CD4-positive, alpha-beta T cell (primary cell): ENCODE data around the gene HIVEP1. TPM values are rescaled to one million over a fixed set of nuclear protein-coding genes. Genes with fewer than 3 reads are reported as not detected.

Experiments used
- ATAC-seq: fragments of 200-7000 bp; cut with Tn5 transposase; one replicate; pipeline ENCODE4 v1.10.0; 2022; ENCODE audit warnings: mild to moderate bottlenecking; ENCODE audit not compliant: poor library complexity
- CTCF ChIA-PET: fragments of 350-600 bp; sonication (Branson Sonifier 250); formaldehyde crosslinking; loops from one replicate; lab custom pipeline; 2021; ENCODE audit warnings: antibody characterized with exemption, inconsistent platforms; lab: Charles Lee
- POLR2A ChIA-PET: fragments of 350-600 bp; sonication (Branson Sonifier 250); formaldehyde crosslinking; loops from one replicate; lab custom pipeline; 2021; ENCODE audit warnings: antibody characterized with exemption, inconsistent platforms; lab: Charles Lee
- DNase-seq, 14 experiments: peaks; one replicate each; pipeline ENCODE4 v3.0.0-alpha.2; 2013 to 2020; ENCODE audit warnings: mixed read lengths in 2 of 14
- H3K27ac ChIP-seq, 2 donors: one replicate each; pipeline versions ENCODE4 v1.5.1 to v1.7.0; 2013; ENCODE audit warnings: low read length in 2 of 2, low read depth in 1 of 2, mild to moderate bottlenecking in 1 of 2
- H3K27me3 ChIP-seq, 2 experiments: 1 replicate in 1 of 2; 2 replicates in 1 of 2; pipeline versions ENCODE4 v1.6.1 to v1.7.0; 2013; ENCODE audit warnings: low read length in 2 of 2, control low read depth in 1 of 2, mild to moderate bottlenecking in 1 of 2, moderate library complexity in 1 of 2; ENCODE audit not compliant: insufficient read depth in 2 of 2, control insufficient read depth in 1 of 2
- H3K36me3 ChIP-seq: one replicate; pipeline ENCODE4 v1.6.1; 2013; ENCODE audit warnings: low read length, control low read depth; ENCODE audit not compliant: insufficient read depth
- H3K4me1 ChIP-seq: one replicate; pipeline ENCODE4 v1.6.1; 2013; ENCODE audit warnings: low read length, control low read depth; ENCODE audit not compliant: insufficient read depth
- H3K4me3 ChIP-seq: one replicate; pipeline ENCODE4 v1.5.1; 2013; ENCODE audit warnings: mild to moderate bottlenecking, low read length, moderate library complexity
- H3K9me3 ChIP-seq, 2 experiments: 1 replicate in 1 of 2; 2 replicates in 1 of 2; pipeline versions ENCODE4 v1.6.1 to v1.7.0; 2013; ENCODE audit warnings: low read length in 2 of 2, mild to moderate bottlenecking in 2 of 2, control low read depth in 1 of 2, moderate library complexity in 1 of 2; ENCODE audit not compliant: control insufficient read depth in 1 of 2, insufficient read depth in 1 of 2
- H3K27ac Mint-ChIP-seq: one replicate; pipeline ENCODE4 v1.8.0; 2020; ENCODE audit warnings: mixed read lengths
- H3K27me3 Mint-ChIP-seq: one replicate; pipeline ENCODE4 v1.8.0; 2021; ENCODE audit warnings: mixed read lengths
- H3K36me3 Mint-ChIP-seq: one replicate; pipeline ENCODE4 v1.8.0; 2021; ENCODE audit warnings: low read depth, mixed read lengths
- H3K4me1 Mint-ChIP-seq: one replicate; pipeline ENCODE4 v1.8.0; 2021; ENCODE audit warnings: low read depth, mixed read lengths
- H3K4me3 Mint-ChIP-seq: one replicate; pipeline ENCODE4 v1.8.0; 2020; ENCODE audit warnings: mild to moderate bottlenecking, mixed read lengths
- H3K9me3 Mint-ChIP-seq: one replicate; pipeline ENCODE4 v1.8.0; 2020; ENCODE audit warnings: mixed read lengths
- CTCF ChIP-seq: fragments of 200-600 bp; IDR thresholded peaks from one replicate; pipeline ENCODE4 v1.8.0; 2022; ENCODE audit warnings: antibody characterized with exemption, mild to moderate bottlenecking
- intact Hi-C, 2 experiments: fragments of 100-400 bp; cut with DNase I in 1 of 2; cut with micrococcal nuclease in 1 of 2; formaldehyde crosslinking; loops; one replicate each; pipeline versions ENCODE4 v1.15.1 to v1.9.0; 2023 to 2025; cut with DNase I, micrococcal nuclease
- total RNA-seq, 174 experiments: library from RNA in 2 of 174; stranded (reverse) in 2 of 174; gene quantifications; one replicate each; pipeline ENCODE4 v1.2.3 and lab custom pipeline; 2021 to 2026

HIVEP1 gene
- total RNA-seq, 2 experiments from 2014 or later: 76.3 to 78.8 TPM

GRCh38 chr6:12047792-12048432 lies 35.8 kb downstream of the HIVEP1 start:
- no peaks in the 10 kb centered on the region for H3K27me3 Mint-ChIP-seq
- ATAC-seq (no peak), DNase-seq (no peak)
- no peak overlapping the region for H3K4me3 Mint-ChIP-seq
- Histone ChIP-seq H3K9me3 (no peaks in the 10 kb centered on the region), H3K36me3 (no peaks in the 10 kb centered on the region), H3K27me3 (no peaks in the 10 kb centered on the region), H3K4me3 (no peak overlapping the region), H3K4me1 (peaks cover 19% of the 10 kb centered on the region), H3K27ac (no peak overlapping the region)
- TF ChIP-seq CTCF: no peak
- peak overlapping the region; percentile 84 for H3K27ac Mint-ChIP-seq
- H3K36me3 Mint-ChIP-seq: peaks cover 8% of the 10 kb centered on the region
- CTCF ChIA-PET: no interaction called here
- H3K9me3 Mint-ChIP-seq: no peaks in the 10 kb centered on the region
- POLR2A ChIA-PET: no interaction called here
- H3K4me1 Mint-ChIP-seq: peaks cover 74% of the 10 kb centered on the region
- intact Hi-C loops: no loop called here

- intact Hi-C loops: no loop called here
- Mint-ChIP-seq H3K27me3 (no peaks in the 10 kb centered on the region), H3K36me3 (peaks cover 6% of the 10 kb centered on the region), H3K4me3 (no peak overlapping the region), H3K9me3 (no peaks in the 10 kb centered on the region), H3K4me1 (peaks cover 77% of the 10 kb centered on the region), H3K27ac (peak overlapping the region; percentile 84)
- no peaks in the 10 kb centered on the region for H3K27me3 ChIP-seq
- H3K4me1 ChIP-seq: peaks cover 19% of the 10 kb centered on the region
- no peak for TF ChIP-seq CTCF
- DNase-seq (no peak), ATAC-seq (no peak)
- ChIA-PET CTCF (no interaction called here), POLR2A (no interaction called here)
- no peak overlapping the region for H3K4me3 ChIP-seq
- H3K9me3 ChIP-seq: no peaks in the 10 kb centered on the region
- no peak overlapping the region for H3K27ac ChIP-seq
- H3K36me3 ChIP-seq: no peaks in the 10 kb centered on the region
These were observed 36.5 kb downstream of the HIVEP1 start for GRCh38 chr6:12048609-12049008.

- intact Hi-C loops: no loop called here
- POLR2A ChIA-PET: no interaction called here
- H3K27ac ChIP-seq: no peak overlapping the region
- Mint-ChIP-seq H3K27me3 (no peaks in the 10 kb centered on the region), H3K4me1 (peaks cover 77% of the 10 kb centered on the region), H3K36me3 (peaks cover 6% of the 10 kb centered on the region), H3K4me3 (no peak overlapping the region), H3K9me3 (no peaks in the 10 kb centered on the region), H3K27ac (peak overlapping the region; percentile 84)
- ATAC-seq (no peak), DNase-seq (no peak)
- H3K9me3 ChIP-seq: no peaks in the 10 kb centered on the region
- CTCF ChIA-PET: no interaction called here
- TF ChIP-seq CTCF: no peak
- peaks cover 19% of the 10 kb centered on the region for H3K4me1 ChIP-seq
- H3K27me3 ChIP-seq: no peaks in the 10 kb centered on the region
- H3K36me3 ChIP-seq: no peaks in the 10 kb centered on the region
- no peak overlapping the region for H3K4me3 ChIP-seq
These were observed 37.1 kb downstream of the HIVEP1 start for GRCh38 chr6:12049165-12049564.
